Astrocyte of the cerebellum (primary cell): ENCODE measurements around the gene CIDEB.

Source experiments
- DNase-seq: peaks from one replicate; pipeline ENCODE4 v3.0.0-alpha.2; 2011; ENCODE audit warnings: low read depth
- H3K4me3 ChIP-seq: 2 replicates; pipeline ENCODE4 v1.5.1; 2011; ENCODE audit warnings: mild to moderate bottlenecking, low read depth, low read length, moderate library complexity
- CTCF ChIP-seq: IDR thresholded peaks from 2 replicates; pipeline ENCODE4 v1.5.1; 2012; ENCODE audit warnings: low read length, low read depth, moderate library complexity, mild to moderate bottlenecking; ENCODE audit errors: missing control alignments
- in situ Hi-C: cut with HindIII; loops from 2 replicates; pipeline ENCODE4 v1.10.0; 2017; ENCODE audit warnings: low sequenced_read_pairs

Gene CIDEB

DNA sequence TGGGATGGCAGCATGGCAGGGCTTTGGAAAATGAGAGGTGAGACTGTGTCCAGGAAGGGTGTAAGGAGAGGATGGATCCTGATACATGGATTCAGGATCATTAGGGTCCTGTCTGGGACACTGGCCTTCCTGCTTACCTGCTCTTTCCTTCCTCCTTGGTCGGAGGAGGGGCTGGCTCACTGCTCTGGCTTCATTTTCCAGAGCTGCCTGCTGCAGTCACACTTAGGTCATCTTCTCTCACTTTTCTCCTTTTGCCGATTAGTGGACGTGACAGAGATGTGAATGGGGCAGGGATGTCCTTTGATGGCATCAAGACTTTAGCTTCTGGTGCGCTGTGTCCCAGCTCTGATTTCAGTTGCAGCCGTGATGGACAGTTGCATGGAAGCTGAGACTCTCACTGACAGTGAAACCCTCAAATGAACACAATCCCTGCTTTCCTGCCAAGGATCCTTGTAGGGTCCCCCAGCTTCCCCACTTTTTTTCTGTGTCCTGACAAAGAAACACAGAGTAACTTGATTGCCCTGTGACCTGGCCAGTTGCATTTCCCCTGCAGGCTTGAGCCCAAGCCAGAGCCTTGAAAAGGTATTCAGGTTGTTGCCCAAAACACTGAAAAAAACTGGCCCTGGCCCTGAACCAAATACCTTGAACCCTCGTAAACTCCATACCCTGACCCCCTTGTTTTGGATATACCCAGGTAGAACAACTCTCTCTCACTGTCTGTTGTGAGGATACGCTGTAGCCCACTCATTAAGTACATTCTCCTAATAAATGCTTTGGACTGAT, 756 bp upstream of the CIDEB start:
- H3K4me3 ChIP-seq: no peak overlapping the region
- in situ Hi-C loops: no loop called here
- no peak for DNase-seq
- TF ChIP-seq CTCF: no peak

GRCh38 chr14:24307156-24307574, 612 bp downstream of the CIDEB start:
- H3K4me3 ChIP-seq: no peak overlapping the region
- no peak for DNase-seq
- in situ Hi-C loops: no loop called here
- no peak for TF ChIP-seq CTCF

DNA sequence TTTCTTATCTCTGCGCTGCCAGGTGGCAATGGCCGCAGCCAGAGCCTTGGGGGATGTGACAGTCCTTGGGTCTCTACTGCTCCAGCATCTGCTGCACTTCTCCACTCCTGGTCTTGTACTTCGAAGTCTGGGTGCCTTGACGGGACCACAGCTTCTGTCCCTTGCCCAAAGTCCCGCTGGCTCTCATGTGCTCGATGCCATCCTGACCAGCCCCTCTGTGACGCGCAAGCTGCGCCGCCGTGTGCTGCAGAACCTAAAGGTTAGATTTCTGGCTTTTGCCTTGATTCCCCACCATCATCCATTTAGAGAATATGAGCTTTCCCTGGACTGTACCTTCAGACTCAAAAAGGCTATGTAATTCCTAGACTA, 3.8 kb downstream of the CIDEB start:
- no peak overlapping the region for H3K4me3 ChIP-seq
- in situ Hi-C loops: no loop called here
- no peak for TF ChIP-seq CTCF
- DNase-seq: no peak

- in situ Hi-C loops: no loop called here
- TF ChIP-seq CTCF: no peak
These were observed 7.3 kb downstream of the CIDEB start for GRCh38 chr14:24300326-24300980.

GRCh38 chr14:24299255-24300191, 8.3 kb downstream of the CIDEB start, which contains the start of the genes DHRS1 and NOP9:
Gene DHRS1 (minus strand): TSS chr14:24299780. CDS start chr14:24299106, 674 bp downstream.
Gene NOP9 (plus strand): TSS chr14:24299850. CDS start chr14:24299955, 105 bp downstream.
- peak within 1 kb of the TSS; percentile 98 for H3K4me3 ChIP-seq
- TF ChIP-seq CTCF: no peak
- in situ Hi-C loops: no loop called here
- peak; percentile 73 for DNase-seq

More at GRCh38 chr14:24300326-24300980, 7.3 kb downstream of the CIDEB start:
- no peak for DNase-seq
- peak overlapping the region; percentile 98 for H3K4me3 ChIP-seq

DNA sequence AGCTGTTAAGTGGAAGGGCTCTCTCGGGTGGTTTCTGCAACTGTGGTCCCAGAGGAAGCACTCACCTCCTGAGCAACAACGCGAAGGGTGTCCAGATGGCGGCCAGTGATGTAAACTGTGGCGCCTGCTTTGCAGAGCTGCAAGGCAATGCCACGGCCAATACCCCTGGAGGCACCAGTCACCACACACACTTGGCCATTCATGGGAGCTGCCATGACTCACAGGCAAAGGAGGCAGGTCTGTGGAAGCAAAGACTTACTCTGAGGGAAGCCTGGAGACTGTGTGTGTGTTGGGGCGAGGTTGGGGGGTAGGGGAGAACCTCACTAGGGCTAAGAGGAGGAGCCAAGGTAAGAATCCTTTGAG, 8.9 kb downstream of the CIDEB start:
- TF ChIP-seq CTCF: no peak
- peak overlapping the region; percentile 98 for H3K4me3 ChIP-seq
- in situ Hi-C loops: no loop called here
- DNase-seq: no peak
